ENCODE results near the gene SKP1. TPM values are rescaled to one million over a fixed set of nuclear protein-coding genes. Genes with fewer than 3 reads are reported as not detected.

The SKP1 gene
- total and polyA plus RNA-seq, 10 of the 15 experiments (the other 5 are each of a cell fraction or from before 2014, with no cell fraction given), result 100 to 1,686 (median 519) TPM

DNA sequence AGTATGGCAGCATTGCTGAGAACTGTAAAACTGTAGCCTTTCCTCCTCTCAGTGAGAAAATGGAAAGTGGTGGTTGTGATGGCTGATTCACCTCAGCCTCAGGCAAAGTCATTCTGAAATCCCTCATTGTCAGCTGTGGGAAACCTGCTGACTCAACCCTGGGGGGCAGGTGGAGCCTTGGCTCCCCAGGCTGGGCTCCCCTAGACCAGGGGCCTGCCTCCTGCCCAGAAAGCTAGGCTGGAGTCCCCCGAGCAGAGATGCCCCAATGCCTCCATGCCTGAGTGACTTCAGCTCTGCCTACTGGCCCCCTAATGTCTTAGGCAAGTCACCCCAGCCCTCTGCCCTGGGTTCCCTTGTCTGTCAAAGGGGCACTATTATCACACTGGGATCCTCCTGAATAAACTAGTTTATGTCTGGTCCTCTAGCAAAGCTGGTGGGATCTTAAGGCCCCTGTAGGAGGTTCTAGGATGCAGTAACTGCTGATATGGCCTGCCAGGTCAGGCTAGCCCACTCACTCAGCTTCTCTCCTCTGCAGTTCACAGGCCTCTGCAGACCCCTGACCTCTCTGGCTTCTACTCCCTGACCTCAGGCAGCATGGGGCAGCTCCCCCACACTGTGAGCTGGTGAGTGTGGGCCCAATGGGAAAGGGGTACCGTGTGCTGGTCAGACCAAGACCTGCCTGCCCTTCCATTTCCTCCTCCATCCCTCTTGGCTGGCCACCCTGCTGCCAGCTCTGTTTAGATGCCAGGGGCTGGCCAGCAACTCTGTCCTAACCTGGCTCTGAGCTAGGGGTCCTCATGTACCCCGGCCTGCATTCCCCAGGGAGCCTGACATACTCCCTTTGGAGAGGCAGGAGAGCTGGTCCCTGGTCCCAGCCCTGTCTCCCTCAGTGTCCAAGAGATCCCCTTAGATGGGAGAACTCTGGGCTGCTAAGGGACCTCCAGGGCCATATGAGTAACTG lies 38.1 kb downstream of the SKP1 start (continued):
- TF ChIP-seq PAX8 (IDR thresholded peaks at IDR 0.05) (no peak), DPF2 (IDR thresholded peaks at IDR 0.05) (peak; percentile 96), SMC3 (IDR thresholded peaks at IDR 0.05; ENCODE audit: borderline replicate concordance, low read length) (no peak; the same call in 1 of the 2 replicates), BMI1 (IDR thresholded peaks at IDR 0.05; ENCODE audit: borderline replicate concordance) (peak; percentile 20; the same call in 1 of the 2 replicates), TAF1 (IDR thresholded peaks at IDR 0.05; ENCODE audit: borderline replicate concordance, low read depth, low read length) (peak; percentile 26; the same call in 1 of the 2 replicates), MTA2 (IDR thresholded peaks at IDR 0.05; ENCODE audit: low read depth) (peak; percentile 84), ATF7 (IDR thresholded peaks at IDR 0.05; ENCODE audit: low read depth) (peak; percentile 88), KLF5 (IDR thresholded peaks at IDR 0.05; ENCODE audit: partially characterized antibody) (no peak), WRNIP1 (IDR thresholded peaks at IDR 0.05; ENCODE audit: borderline replicate concordance, low read depth, low read length) (no peak), JUND (IDR thresholded peaks at IDR 0.05; ENCODE audit: low read depth, low read length) (peak; percentile 92), POLR2AphosphoS5 (IDR thresholded peaks at IDR 0.05; ENCODE audit: low read length) (peak; percentile 34; the same call in 1 of the 2 replicates), LARP7 (IDR thresholded peaks at IDR 0.05) (0 out of 2 replicates have a peak, but pooled peaks have one; percentile 16), CBX3 (IDR thresholded peaks at IDR 0.05; ENCODE audit: borderline replicate concordance, low read depth) (no peak), CREB1 (IDR thresholded peaks at IDR 0.05; ENCODE audit: low read depth) (no peak), MXI1 (IDR thresholded peaks at IDR 0.05; ENCODE audit: low read depth, low read length) (no peak), SIX5 (IDR thresholded peaks at IDR 0.05; ENCODE audit: low read depth, low read length, severe bottlenecking) (no peak), NFYA (IDR thresholded peaks at IDR 0.05; ENCODE audit: borderline replicate concordance, low read depth, low read length) (no peak), CHD4 (IDR thresholded peaks at IDR 0.05) (no peak), TCF7 (IDR thresholded peaks at IDR 0.05; ENCODE audit: borderline replicate concordance) (no peak), EGR1 (IDR thresholded peaks at IDR 0.05; ENCODE audit: borderline replicate concordance in 1 of 2, low read depth in 2 of 2, low read length in 2 of 2) (0 out of 3 replicates have a peak, but pooled peaks of 1 of the 2 experiments have one; percentile 30)
- TF ChIP-seq, protein P1, sequence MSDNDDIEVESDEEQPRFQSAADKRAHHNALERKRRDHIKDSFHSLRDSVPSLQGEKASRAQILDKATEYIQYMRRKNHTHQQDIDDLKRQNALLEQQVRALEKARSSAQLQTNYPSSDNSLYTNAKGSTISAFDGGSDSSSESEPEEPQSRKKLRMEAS (IDR thresholded peaks at IDR 0.05; ENCODE audit: low read depth, low read length), result no peak
- TF ChIP-seq, protein P2, sequence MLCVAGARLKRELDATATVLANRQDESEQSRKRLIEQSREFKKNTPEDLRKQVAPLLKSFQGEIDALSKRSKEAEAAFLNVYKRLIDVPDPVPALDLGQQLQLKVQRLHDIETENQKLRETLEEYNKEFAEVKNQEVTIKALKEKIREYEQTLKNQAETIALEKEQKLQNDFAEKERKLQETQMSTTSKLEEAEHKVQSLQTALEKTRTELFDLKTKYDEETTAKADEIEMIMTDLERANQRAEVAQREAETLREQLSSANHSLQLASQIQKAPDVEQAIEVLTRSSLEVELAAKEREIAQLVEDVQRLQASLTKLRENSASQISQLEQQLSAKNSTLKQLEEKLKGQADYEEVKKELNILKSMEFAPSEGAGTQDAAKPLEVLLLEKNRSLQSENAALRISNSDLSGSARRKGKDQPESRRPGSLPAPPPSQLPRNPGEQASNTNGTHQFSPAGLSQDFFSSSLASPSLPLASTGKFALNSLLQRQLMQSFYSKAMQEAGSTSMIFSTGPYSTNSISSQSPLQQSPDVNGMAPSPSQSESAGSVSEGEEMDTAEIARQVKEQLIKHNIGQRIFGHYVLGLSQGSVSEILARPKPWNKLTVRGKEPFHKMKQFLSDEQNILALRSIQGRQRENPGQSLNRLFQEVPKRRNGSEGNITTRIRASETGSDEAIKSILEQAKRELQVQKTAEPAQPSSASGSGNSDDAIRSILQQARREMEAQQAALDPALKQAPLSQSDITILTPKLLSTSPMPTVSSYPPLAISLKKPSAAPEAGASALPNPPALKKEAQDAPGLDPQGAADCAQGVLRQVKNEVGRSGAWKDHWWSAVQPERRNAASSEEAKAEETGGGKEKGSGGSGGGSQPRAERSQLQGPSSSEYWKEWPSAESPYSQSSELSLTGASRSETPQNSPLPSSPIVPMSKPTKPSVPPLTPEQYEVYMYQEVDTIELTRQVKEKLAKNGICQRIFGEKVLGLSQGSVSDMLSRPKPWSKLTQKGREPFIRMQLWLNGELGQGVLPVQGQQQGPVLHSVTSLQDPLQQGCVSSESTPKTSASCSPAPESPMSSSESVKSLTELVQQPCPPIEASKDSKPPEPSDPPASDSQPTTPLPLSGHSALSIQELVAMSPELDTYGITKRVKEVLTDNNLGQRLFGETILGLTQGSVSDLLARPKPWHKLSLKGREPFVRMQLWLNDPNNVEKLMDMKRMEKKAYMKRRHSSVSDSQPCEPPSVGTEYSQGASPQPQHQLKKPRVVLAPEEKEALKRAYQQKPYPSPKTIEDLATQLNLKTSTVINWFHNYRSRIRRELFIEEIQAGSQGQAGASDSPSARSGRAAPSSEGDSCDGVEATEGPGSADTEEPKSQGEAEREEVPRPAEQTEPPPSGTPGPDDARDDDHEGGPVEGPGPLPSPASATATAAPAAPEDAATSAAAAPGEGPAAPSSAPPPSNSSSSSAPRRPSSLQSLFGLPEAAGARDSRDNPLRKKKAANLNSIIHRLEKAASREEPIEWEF (IDR thresholded peaks at IDR 0.05; ENCODE audit: insufficient replicate concordance, low read depth, low read length), result peak; percentile 91
- TF ChIP-seq, protein P3, sequence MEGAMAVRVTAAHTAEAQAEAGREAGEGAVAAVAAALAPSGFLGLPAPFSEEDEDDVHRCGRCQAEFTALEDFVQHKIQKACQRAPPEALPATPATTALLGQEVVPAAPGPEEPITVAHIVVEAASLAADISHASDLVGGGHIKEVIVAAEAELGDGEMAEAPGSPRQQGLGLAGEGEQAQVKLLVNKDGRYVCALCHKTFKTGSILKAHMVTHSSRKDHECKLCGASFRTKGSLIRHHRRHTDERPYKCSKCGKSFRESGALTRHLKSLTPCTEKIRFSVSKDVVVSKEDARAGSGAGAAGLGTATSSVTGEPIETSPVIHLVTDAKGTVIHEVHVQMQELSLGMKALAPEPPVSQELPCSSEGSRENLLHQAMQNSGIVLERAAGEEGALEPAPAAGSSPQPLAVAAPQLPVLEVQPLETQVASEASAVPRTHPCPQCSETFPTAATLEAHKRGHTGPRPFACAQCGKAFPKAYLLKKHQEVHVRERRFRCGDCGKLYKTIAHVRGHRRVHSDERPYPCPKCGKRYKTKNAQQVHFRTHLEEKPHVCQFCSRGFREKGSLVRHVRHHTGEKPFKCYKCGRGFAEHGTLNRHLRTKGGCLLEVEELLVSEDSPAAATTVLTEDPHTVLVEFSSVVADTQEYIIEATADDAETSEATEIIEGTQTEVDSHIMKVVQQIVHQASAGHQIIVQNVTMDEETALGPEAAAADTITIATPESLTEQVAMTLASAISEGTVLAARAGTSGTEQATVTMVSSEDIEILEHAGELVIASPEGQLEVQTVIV (IDR thresholded peaks at IDR 0.05; ENCODE audit: borderline replicate concordance, partially characterized antibody), result no peak

Measured in GM12878 (cell line).